ENCODE results near the gene HDAC1. TPM values are rescaled to one million over a fixed set of nuclear protein-coding genes. Genes with fewer than 3 reads are reported as not detected.
"Not testable (repeated sequence)": the region's sequence is repeated elsewhere in the genome, so short reads cannot be mapped to it uniquely, and the experiment has no call there.

HDAC1 gene
- polyA plus RNA-seq, 1 donor = 216 TPM

- no peak for DNase-seq
These were observed 19.1 kb upstream of the HDAC1 start for GRCh38 chr1:32272557-32273390.

GRCh38 chr1:32273391-32274208 is 18.3 kb upstream of the HDAC1 start:
- no peak for DNase-seq

- DNase-seq = no peak
These were observed 17.1 kb upstream of the HDAC1 start for GRCh38 chr1:32274646-32275340.

GRCh38 chr1:32275424-32275823 is 16.5 kb upstream of the HDAC1 start:
- DNase-seq = no peak

- no peak for DNase-seq
These were observed 15.7 kb upstream of the HDAC1 start for GRCh38 chr1:32276032-32276782.

- not testable (repeated sequence) for DNase-seq
These were observed 7.1 kb upstream of the HDAC1 start for GRCh38 chr1:32284777-32285176.

GRCh38 chr1:32285658-32286057 is 6.2 kb upstream of the HDAC1 start:
- DNase-seq = no peak

- no peak for DNase-seq
These were observed 5.1 kb upstream of the HDAC1 start for GRCh38 chr1:32286763-32287162.

GRCh38 chr1:32289256-32289655 is 2.6 kb upstream of the HDAC1 start:
- DNase-seq = no peak

- DNase-seq = no peak
These were observed 657 bp upstream of the HDAC1 start for GRCh38 chr1:32291145-32291707.

GRCh38 chr1:32298211-32298610 is 6.3 kb downstream of the HDAC1 start:
- DNase-seq = not testable (repeated sequence)

GRCh38 chr1:32299327-32299726 is 7.4 kb downstream of the HDAC1 start:
- no peak for DNase-seq

GRCh38 chr1:32303358-32303757 is 11.5 kb downstream of the HDAC1 start:
- DNase-seq = no peak

- no peak for DNase-seq
These were observed 12.2 kb downstream of the HDAC1 start for GRCh38 chr1:32303997-32304622.

- DNase-seq = no peak
These were observed 13.4 kb downstream of the HDAC1 start for GRCh38 chr1:32305310-32305709.

GRCh38 chr1:32307324-32307723 is 15.4 kb downstream of the HDAC1 start:
- DNase-seq = no peak

GRCh38 chr1:32309960-32310359 is 18.1 kb downstream of the HDAC1 start:
- no peak for DNase-seq

GRCh38 chr1:32311709-32312393 is 20.0 kb downstream of the HDAC1 start:
- DNase-seq = no peak

GRCh38 chr1:32316903-32317277 is 25.0 kb downstream of the HDAC1 start:
- DNase-seq = no peak

- DNase-seq = no peak
These were observed 26.4 kb downstream of the HDAC1 start for GRCh38 chr1:32318127-32318869.
